Stimulated activated CD4-positive, alpha-beta T cell treated with anti-CD3 and anti-CD28 coated beads, Interleukin-12 subunit alpha, Interleukin-12 subunit beta, amount 100 ng/mL, for 48 hours (primary cell): ENCODE results near the gene DRAXIN.

Experiments
- DNase-seq, 3 donors: peaks; one replicate each; pipeline ENCODE4 v3.0.0-alpha.2; 2020; ENCODE audit warnings: low read depth in 2 of 3, low spot score in 1 of 3

Gene DRAXIN

GRCh38 chr1:11759791-11760190 lies 68.3 kb downstream of the DRAXIN start:
- no peak for DNase-seq

- no peak for DNase-seq
Observed at GRCh38 chr1:11761285-11761684, 69.8 kb downstream of the DRAXIN start.

GRCh38 chr1:11761988-11762406 lies 70.5 kb downstream of the DRAXIN start, which contains the start of gene C1orf167:
Gene C1orf167, plus strand, starts transcription at chr1:11762193. Its CDS starts 2,208 bp downstream, at chr1:11764401.
- peak in 2 of 3 donors; percentile 7 to 9 for DNase-seq

GRCh38 chr1:11764115-11764514 lies 72.6 kb downstream of the DRAXIN start:
- DNase-seq: no peak

- DNase-seq: no peak
Observed at GRCh38 chr1:11764519-11764918, 73.0 kb downstream of the DRAXIN start.

GRCh38 chr1:11765661-11766428 lies 74.3 kb downstream of the DRAXIN start:
- DNase-seq: no peak

- no peak for DNase-seq
Observed at GRCh38 chr1:11766429-11766776, 74.9 kb downstream of the DRAXIN start.

- no peak for DNase-seq
Observed at GRCh38 chr1:11767922-11768704, 76.6 kb downstream of the DRAXIN start.

GRCh38 chr1:11768821-11769220 lies 77.3 kb downstream of the DRAXIN start:
- DNase-seq: no peak

- no peak for DNase-seq
Observed at GRCh38 chr1:11769274-11769673, 77.8 kb downstream of the DRAXIN start.

- no peak for DNase-seq
Observed at GRCh38 chr1:11770011-11770410, 78.5 kb downstream of the DRAXIN start.

GRCh38 chr1:11771481-11772043 lies 80.1 kb downstream of the DRAXIN start:
- no peak for DNase-seq

GRCh38 chr1:11772458-11772857 lies 80.9 kb downstream of the DRAXIN start:
- no peak for DNase-seq

- DNase-seq: no peak
Observed at GRCh38 chr1:11774753-11775152, 83.2 kb downstream of the DRAXIN start.
